Stimulated activated naive CD4-positive, alpha-beta T cell (primary cell): ENCODE data around the gene RPTOR.
A peak's percentile ranks its signal among the peaks of the same experiment; 100 is the strongest.

Experiments used
- DNase-seq, 6 experiments: peaks; one replicate each; lab custom pipeline; 2025; lab: John Stamatoyannopoulos, UW

The RPTOR gene

DNA sequence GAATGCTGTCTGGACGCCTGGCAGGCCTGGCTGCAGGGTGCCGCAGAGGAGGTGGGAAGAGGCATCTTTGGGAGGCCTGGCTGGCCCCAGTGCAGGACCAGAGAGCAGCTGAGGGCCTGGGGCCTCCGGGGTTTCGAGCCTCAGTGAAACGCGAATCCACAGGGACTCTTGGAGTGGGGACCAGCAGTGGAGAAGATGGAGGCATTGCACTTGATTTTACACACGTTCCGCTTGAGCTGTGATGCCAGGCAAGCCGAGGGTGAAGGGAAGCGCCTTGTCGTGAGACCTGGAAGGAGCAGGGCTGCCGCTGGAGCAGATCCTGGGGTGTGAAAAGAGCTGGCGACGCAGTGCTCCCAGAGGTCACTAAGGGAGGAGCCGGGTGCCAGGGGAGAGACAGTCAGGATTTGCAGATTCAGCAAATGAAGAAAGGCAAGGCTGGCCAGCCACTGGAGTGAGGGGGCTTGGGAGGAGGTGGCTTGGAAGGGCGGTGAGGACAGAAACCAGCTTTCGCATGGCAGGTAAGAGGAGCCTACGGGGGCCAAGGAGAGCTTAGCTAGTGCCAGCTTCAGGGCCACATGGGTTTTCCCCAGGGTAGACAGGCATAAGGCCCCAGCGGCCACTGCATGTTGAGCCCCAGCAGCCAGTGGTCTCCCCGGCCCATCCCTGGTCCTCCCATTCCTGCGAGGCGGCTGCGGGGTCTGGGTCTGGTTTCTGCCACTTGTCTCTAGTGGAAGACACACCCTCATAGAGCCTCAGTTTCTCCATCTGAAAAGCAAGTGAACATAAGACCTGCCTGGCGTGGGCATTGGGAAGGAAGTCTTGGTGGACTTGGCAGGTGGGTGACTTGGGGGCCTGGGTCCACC is 271.8 kb downstream of the RPTOR start:
- DNase-seq: no peak

DNA sequence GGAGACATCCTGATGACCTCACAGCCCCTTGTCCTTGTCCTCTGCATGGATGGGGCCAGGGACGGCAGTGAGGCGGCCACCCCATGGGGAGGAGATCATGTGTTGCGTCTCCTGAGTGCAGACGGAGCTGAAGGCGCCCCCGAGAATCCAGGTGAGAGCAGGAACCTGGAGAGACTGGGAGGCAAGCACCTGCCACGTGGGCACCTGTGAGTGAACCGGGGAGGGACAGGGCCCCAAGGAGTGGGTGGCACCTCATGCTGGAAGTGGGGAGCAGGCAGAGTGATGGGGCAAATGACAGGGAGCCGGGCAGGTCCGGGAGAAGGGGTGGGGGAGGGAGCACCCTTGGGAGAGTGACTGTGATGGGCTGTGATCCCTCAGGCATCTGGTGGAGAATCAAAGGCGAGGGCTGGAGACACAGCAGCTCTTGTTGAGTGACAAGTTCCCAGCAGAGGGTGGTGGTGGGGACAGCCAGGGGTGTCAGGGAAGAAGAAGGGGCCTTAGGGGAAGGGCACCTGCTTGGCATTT is 272.7 kb downstream of the RPTOR start:
- no peak for DNase-seq

DNA sequence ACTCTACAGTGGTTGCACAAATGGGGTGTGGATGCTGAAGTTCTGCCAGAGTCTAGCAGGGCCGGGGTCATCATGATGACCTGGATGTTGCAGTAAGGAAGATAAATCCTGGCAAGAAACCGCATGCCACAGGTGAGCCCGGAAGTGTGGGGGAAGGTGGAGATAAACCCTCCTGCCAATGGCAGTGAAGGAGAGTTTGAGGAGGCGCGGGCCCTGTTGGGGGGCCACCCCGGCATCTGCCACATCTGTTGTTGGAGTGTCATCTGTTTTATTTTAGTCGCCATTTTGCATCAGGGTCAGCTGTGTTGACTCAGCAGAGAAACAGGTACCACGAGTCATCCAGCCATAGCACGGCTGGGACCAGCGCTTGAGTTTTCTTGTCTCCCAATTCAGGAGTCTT is 273.2 kb downstream of the RPTOR start:
- DNase-seq: no peak

DNA sequence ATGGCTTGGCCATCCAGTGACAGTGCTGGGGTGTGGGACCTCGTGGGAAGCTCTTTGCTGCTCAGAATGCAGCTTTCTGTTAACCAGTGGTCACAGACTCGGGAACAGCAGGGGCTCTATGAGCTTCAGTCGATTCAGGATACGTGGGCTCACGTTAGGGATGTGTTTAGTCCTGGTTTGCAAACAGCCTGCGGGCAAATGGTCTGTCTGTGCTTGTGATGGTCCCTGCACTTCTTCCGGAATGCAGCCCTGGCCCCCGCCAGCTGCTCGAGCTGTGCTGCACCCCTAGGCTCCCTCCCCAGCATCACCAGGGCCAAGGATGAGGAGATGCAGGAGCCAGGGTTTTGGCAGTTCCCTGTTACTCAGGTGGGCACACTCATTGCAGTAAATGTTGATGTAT is 274.2 kb downstream of the RPTOR start:
- no peak for DNase-seq

DNA sequence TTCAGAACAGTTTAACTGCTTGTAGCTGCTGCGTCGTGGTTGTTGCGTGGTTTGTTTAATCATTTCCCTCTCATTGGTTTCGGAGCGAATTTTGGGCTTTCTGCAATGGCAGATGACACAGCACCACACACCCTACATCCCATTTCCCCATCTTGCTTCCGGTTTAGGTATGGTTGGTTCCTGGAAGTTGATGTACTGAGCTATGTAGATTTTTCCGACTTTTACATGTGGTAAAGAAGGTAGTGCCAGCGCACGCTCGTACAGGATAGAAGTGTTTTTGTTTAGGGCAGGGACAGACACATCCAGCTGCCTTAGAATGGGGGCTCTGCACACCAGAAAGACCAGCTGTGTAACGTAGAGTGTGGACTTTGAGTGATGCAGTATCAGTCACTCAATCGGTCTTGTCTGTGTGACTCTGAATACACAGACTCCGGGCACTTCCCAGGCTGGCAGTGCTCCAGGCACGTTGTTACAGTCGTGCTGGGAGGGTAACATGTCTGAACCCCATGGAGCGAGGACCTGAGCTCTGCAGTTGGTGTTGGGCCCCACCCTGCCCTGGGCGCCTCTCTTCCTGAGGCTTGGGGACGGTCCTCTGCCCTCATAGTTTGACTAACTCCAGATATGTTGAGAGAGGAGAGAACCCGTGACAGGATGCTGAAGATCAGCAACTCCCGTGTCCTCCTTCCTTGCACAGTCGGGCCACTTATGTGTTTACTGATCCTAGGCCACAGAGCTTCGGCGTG is 275.0 kb downstream of the RPTOR start:
- DNase-seq: peak in 1 of 6 experiments; percentile 24

DNA sequence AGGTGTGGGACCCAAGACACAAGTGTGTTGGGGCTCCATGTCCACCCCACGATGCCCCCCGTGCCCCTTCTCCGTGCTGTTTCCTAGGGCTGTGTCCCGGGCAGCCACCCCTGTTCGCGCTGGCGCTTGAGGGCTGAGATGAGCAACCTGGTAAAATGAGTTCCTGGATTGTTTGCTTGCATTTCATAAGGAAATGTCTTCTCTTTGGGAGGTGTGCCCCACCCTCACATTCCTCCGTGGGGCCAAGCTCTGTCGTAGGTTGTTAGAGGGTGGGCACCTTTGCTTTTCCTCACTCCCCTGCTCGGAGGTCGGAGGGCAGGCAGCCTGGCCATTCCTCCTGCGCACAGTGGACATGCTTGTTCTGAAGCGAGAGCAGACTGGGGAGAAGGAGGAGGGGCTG is 275.7 kb downstream of the RPTOR start:
- no peak for DNase-seq

DNA sequence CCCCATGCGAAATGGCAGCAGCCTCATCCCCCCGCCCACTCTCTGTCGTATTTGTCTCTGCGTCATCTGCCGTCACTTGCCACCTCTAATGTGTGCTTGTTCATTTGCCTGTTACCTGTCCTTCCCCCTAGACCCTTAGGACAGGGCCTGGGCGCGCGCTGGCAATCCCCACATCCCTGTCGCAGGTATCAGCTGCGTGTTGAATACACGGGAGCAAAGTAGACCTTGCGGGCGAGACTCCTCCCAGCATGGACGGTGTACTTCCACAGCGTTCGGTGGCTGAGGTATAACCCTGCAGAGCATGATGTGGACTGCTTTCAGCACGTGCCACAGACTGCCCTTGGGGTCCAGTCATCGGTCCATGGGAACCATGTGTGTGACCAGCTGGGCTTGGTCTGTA is 276.9 kb downstream of the RPTOR start:
- no peak for DNase-seq

DNA sequence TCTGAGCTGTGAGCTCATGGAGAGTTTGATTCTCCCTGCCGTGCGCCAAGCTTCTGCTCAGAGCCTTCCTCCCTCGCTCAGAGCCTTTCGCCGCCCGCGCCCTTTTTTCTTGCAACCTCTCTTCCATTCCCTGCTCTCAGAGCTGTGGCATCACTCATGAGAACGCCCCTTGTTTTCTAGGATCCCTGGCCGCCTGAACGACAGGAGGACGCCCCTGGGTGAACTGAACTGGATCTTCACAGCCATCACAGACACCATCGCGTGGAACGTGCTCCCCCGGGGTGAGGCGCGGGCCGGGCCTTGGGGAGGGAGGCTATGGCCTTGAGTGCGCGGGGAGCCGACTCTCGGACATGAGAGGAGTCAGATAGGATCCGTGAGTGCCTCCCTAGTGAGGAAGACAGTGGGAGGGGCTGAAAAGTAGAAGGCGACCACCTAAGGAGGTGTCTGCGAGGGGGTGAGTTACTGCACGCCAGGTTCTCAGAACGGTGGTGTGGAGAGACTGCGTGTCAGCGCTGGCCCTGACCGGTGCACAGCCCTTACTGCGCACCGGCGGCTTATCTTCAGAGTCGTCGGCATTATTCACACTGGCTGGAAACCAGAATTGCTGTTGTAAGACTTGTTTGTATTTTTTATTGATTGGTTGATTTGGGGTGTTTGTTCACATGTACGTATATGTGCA is 277.5 kb downstream of the RPTOR start:
- DNase-seq: no peak

DNA sequence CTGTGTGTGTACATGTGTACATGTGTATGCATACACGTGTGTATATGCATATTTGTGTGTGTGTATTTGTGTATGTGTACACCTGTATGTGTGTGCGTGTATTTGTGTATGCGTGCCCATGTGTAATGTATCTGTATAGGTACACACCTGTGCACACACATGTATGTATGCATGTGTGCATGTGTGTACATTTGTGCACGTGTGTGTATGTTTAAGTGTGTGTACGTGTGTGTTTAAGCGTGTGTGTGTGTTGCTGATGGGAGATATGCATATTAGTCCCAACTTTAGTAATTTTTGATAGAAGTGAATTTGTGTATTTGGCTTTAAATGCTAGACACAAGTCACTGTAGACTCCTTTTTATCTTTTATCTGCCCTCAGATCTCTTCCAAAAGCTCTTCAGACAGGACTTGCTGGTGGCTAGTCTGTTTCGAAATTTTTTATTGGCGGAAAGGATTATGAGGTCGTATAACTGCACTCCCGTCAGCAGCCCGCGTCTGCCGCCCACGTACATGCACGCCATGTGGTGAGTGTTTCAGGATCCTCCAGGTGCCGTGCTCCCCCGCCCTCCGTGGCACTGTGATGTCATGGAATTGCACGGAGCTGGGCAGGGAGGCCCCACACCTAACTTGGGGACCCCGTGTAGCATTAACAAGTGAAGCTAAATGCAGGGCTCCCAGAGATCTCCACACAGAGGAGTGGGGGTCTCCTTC is 278.2 kb downstream of the RPTOR start:
- DNase-seq: no peak

DNA sequence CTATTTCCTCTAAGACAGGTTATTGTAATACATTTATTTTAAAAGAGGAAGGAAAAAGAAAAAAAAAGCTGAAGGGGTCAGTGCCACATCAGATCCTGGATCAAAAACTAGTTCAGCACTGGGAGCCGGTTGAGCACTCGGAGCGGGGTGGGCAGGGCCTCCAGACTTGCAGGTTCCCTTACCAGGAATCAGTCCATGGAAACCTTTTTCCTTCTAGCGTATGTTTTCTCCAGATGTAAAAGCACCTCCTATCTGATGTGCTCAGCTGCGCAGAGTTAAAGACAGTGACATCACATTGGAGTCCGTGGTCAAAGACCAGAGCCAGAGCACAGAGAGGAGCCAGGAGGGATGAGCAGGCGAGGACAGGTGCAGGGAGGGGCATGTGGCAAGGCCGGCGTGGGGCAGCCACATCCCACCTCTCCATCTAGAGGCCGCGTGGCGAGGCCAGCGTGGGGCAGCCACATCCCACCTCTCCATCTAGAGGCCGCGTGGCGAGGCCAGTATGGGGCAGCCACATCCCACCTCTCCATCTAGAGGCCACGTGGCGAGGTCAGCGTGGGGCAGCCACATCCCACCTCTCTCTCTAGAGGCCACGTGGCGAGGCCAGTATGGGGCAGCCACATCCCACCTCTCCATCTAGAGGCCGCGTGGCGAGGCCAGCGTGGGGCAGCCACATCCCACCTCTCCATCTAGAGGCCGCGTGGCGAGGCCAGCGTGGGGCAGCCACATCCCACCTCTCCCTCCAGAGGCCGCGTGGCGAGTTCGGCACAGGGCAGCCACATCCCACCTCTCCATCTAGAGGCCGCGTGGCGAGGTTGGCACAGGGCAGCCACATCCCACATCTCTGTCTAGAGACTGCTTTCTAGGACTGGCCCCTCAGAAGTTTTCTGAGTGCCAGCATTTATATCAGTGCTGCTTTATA is 280.2 kb downstream of the RPTOR start:
- DNase-seq: no peak

DNA sequence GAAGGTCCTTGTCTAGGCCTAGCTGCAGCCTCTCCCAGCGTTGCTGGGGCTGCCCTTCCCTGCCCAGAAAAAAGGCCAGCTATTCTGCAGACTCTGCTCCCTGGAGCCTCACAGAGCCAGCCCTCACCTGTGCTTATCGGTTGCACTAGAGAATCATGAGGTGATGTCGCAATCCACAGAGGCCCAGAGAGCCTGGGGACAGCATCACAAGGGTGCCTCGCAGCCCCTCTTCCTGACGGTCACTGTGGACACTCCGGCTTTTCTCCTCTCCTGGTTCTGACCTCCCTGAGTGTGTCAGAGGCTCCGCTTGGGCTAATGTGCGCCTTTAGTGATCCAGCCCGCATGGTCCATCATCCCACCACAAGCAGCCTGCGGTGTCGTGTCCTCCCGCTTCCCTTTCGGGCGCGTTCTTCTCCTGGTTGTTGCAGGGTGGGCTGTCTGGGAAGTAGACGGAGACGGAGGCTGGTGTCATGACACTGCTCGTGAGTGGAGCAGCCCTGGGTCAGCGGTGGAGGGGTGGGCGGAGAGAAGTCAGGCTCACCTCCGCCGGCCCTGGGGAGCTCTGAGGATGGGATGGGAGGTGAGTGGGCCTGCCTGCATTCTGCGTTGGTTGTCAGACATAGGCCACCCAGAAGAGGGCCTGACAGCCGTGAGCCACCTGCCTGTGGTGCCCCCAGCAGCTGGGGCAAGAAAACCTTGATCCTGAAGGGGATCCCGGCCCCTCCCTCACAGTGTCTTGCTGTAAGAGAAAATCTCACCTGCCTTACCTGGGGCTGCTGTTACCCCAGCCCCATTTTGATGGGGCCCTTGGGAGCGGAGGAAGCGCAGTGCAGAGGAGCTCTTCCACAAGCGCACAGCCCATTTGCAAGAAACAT is 281.1 kb downstream of the RPTOR start:
- no peak for DNase-seq

DNA sequence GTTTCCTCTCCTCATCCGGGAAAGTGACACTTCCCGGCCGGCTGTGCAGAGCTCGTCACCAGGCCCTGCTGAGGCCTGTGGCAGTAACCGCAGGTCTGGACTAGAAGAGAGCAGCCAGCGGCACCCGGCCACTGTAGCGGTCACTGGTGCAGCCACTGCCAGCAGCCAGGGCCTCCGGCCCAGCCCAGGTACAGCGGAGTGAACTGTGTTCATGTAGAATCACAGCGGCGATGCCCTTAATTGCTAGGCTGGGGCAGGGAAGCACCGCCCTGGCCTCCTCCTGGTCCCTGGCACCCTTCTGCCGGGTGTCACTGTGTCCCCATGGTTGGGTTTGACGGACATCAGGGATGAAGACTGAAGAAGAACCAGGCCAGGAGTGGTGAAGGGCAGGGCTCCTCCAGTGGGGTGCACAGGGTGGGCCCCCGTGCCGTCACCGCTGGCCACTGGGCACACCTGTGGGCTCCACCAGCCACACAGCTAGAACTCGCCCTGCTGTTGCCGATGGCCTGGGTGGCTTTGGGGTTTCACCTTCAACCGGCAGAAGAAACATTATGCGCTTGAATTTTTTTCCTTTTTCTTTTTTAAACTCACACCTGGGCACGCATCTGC is 281.8 kb downstream of the RPTOR start:
- DNase-seq: no peak

DNA sequence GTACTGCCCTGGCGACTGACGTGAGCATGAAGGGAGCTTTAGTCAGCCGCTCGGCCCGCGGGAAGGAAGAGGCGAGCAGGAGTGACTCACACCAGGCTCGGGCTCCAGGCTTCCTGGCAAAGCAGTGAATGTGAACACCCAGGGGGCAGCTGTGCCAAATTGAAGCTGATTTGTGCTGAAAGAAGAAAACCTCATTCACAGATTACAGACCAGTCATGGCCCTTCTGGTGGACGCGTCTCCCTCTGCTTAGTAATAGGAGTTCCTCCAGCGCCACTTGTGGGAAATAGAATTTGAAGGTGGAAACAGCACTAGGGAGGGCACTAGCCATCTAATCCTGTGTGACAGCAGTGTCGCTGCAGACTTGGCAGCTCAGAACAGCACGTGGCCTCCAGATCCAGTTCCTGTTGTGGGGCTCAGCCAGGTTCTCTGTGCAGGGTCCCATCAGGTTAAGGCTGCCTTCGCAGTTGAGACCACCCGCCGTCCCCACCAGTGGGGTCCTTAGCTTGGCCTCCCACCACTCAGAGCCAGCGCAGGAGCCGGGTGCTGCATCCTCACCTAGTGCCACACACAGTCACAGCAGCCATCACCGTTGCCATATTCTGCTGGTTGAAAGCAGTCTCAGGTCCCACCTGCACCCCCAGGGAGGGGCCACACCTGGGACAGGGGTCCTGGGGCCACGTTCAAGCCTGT is 282.5 kb downstream of the RPTOR start:
- no peak for DNase-seq

DNA sequence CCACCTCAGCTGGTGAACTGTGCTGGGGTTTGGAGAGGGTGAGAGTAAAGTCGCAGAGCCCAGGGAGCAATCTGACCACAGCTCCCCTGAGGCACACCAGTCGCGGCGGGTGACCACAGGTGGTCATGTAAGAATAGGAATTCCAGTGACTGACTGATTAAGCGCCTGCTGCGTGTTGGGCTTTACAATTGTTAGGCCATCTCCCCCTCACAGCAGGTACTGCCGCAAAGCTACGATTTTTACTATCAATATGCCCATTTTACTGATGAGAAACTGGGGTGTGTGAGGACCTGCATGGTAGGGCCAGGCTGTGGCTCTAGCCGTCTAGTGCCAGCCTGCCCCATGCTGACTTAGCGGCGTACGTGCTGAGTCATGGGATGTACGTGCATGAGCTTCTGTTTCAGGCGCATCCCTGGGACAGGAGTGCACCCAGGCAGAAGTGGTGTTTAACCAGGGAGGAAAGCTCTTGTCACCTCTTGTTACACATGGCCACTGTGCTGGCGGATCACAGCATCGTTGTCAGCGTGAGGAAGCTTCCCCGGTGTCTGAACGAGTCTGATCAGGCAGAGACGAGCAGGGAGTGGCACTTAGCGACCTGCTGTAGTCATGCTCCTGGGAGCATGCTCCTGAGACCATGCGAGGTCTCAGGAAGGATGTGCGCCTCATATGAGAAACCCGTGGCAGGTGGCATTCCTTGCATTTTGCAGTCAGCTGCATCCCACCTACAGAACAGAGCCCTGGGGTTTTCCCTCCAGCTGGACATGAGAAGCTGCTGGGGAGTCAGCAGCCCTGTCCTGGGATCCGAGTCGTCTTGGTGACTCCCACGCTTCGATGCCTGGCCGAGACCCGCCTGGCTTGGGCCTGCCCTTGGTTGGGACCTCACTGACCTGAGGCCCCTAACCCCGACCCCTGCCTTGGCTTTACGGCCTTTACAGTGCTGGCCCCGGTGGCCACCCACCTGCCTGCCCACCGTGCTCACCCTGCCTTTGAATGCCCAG is 283.3 kb downstream of the RPTOR start:
- DNase-seq: no peak

DNA sequence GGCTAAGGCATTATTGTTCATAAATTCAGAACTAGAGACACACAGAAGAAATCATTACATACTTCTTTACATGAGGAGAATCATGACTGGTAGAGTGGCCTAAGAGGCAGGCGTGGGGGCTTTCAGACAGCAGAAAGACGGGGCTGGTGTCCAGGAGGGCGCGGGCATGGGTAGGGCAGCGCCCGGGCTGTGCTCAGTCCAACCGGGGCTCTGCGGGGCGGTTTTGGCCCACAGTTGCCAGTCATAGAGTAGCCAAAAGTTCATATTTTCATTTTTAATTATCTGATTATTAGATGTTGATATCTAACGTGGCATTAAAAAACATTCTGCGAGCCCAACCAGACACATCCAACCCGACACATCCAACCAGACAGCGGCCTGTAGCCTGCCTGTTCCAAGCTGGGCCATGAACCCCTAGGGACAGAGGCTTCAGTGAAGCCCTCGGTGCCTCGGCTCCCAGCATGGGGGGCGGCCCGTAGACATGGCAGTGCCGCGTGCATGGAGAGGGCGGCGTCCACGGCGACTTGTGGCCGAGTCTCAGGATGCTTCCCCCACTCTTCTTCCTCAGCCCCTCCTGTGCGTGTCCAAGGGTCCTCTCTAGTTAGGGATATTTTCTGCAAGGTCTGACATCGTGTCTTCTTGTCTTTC is 284.7 kb downstream of the RPTOR start:
- DNase-seq: no peak

DNA sequence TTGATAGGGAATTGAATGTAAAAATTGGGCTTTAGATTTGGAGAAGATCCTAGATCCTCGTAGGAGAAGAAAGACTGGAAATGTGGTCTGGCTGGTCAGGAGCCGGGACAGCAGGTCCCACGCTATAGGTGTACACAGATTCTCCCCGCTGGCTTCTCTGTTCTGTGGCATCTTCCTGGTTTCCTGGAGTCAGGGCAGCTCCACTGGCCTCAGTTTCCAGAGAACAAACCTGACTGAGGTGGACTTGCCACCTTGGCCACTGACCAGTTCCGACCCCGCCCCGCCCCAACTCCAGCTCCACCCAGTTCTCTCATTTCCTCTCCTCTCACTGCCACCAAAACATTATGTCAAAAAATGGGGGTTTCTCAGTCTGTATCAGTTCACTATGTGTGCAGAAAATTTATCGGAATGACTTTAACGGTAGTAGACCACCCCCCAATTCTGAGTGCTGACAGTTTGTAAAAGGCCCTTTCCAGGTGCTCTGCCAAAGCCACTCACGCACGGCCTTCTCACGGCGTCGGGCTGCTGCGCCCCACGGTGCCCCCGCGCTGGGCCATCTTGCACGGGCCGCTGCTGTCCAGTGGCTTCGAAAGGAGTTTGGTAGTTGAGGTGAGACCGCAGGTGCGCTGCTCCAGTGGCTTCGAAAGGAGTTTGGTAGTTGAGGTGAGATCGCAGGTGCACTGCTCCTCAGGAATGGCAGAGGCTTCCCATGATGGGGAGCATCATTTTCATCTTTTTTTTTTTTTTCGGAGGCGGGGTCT is 285.6 kb downstream of the RPTOR start:
- DNase-seq: no peak
